Neural cell (in vitro differentiated cells): ENCODE results near the gene BSN.

Source experiments
- EP300 ChIP-seq: fragments of 450-650 bp; conservative IDR thresholded peaks from 2 replicates; pipeline ENCODE4 v1.6.1; 2014; ENCODE audit warnings: antibody characterized with exemption, mild to moderate bottlenecking, moderate library complexity; ENCODE audit not compliant: poor library complexity, severe bottlenecking
- POLR2AphosphoS5 ChIP-seq: IDR thresholded peaks from 2 replicates; pipeline ENCODE4 v1.6.1; 2012
- RAD21 ChIP-seq: fragments of 450-650 bp; conservative IDR thresholded peaks from 2 replicates; pipeline ENCODE4 v1.6.1; 2014; ENCODE audit warnings: antibody characterized with exemption, mild to moderate bottlenecking, moderate library complexity
- SMC3 ChIP-seq: fragments of 450-650 bp; conservative IDR thresholded peaks from 2 replicates; pipeline ENCODE4 v1.6.1; 2014; ENCODE audit warnings: antibody characterized with exemption, mild to moderate bottlenecking, moderate library complexity; ENCODE audit not compliant: poor library complexity
- TF ChIP-seq, protein P1 (sequence below): fragments of 450-650 bp; IDR thresholded peaks from 2 replicates; pipeline ENCODE4 v1.5.1; 2014; ENCODE audit warnings: antibody characterized with exemption, mild to moderate bottlenecking, moderate library complexity; ENCODE audit not compliant: poor library complexity, severe bottlenecking
- TF ChIP-seq, protein P2 (sequence below): IDR thresholded peaks from 2 replicates; pipeline ENCODE4 v1.6.1; 2012; ENCODE audit warnings: borderline replicate concordance

DNA sequence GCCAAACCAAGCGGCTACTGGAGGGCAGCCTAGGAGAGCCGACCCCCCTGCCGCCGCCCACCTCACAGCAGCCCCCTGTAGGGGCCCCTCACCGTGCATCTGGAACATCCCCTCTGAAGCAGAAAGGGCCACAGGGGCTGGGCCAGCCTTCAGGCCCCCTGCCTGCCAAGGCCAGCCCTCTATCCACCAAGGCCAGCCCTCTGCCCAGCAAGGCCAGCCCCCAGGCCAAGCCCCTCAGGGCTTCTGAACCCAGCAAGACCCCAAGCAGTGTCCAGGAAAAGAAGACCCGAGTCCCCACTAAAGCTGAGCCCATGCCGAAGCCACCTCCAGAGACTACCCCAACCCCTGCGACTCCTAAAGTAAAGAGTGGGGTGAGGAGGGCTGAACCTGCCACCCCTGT is 96.4 kb downstream of the BSN start:
- TF ChIP-seq, protein P1, sequence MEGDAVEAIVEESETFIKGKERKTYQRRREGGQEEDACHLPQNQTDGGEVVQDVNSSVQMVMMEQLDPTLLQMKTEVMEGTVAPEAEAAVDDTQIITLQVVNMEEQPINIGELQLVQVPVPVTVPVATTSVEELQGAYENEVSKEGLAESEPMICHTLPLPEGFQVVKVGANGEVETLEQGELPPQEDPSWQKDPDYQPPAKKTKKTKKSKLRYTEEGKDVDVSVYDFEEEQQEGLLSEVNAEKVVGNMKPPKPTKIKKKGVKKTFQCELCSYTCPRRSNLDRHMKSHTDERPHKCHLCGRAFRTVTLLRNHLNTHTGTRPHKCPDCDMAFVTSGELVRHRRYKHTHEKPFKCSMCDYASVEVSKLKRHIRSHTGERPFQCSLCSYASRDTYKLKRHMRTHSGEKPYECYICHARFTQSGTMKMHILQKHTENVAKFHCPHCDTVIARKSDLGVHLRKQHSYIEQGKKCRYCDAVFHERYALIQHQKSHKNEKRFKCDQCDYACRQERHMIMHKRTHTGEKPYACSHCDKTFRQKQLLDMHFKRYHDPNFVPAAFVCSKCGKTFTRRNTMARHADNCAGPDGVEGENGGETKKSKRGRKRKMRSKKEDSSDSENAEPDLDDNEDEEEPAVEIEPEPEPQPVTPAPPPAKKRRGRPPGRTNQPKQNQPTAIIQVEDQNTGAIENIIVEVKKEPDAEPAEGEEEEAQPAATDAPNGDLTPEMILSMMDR: no peak
- TF ChIP-seq RAD21 (no peak), EP300 (no peak), POLR2AphosphoS5 (no peak), SMC3 (no peak)
- TF ChIP-seq, protein P2, sequence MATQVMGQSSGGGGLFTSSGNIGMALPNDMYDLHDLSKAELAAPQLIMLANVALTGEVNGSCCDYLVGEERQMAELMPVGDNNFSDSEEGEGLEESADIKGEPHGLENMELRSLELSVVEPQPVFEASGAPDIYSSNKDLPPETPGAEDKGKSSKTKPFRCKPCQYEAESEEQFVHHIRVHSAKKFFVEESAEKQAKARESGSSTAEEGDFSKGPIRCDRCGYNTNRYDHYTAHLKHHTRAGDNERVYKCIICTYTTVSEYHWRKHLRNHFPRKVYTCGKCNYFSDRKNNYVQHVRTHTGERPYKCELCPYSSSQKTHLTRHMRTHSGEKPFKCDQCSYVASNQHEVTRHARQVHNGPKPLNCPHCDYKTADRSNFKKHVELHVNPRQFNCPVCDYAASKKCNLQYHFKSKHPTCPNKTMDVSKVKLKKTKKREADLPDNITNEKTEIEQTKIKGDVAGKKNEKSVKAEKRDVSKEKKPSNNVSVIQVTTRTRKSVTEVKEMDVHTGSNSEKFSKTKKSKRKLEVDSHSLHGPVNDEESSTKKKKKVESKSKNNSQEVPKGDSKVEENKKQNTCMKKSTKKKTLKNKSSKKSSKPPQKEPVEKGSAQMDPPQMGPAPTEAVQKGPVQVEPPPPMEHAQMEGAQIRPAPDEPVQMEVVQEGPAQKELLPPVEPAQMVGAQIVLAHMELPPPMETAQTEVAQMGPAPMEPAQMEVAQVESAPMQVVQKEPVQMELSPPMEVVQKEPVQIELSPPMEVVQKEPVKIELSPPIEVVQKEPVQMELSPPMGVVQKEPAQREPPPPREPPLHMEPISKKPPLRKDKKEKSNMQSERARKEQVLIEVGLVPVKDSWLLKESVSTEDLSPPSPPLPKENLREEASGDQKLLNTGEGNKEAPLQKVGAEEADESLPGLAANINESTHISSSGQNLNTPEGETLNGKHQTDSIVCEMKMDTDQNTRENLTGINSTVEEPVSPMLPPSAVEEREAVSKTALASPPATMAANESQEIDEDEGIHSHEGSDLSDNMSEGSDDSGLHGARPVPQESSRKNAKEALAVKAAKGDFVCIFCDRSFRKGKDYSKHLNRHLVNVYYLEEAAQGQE: no peak
